Endothelial cell of umbilical vein (primary cell): ENCODE measurements around the gene ZNF281. TPM values are rescaled to one million over a fixed set of nuclear protein-coding genes. Genes with fewer than 3 reads are reported as not detected.

Experiments
- BruUV-seq: library from RNA; stranded (reverse); fragments of 400-500 nt; replicated peaks from 2 replicates; lab custom pipeline; 2021; lab: Mats Ljungman, UMichigan
- CTCF ChIA-PET: fragments of 300-600, 350-600 bp; sonication (Branson Sonifier 250); formaldehyde crosslinking; loops from one replicate; lab custom pipeline; 2021; ENCODE audit warnings: antibody characterized with exemption, inconsistent platforms; lab: Charles Lee
- POLR2A ChIA-PET: fragments of 300-600, 350-600 bp; sonication (Branson Sonifier 250); formaldehyde crosslinking; loops from one replicate; lab custom pipeline; 2021; ENCODE audit warnings: antibody characterized with exemption, inconsistent platforms; lab: Charles Lee
- DNase-seq: peaks from one replicate; pipeline ENCODE4 v3.0.0-alpha.2; 2011; ENCODE audit warnings: low read depth, low spot score
- FAIRE-seq: peaks from 2 replicates; lab custom pipeline; 2011; peaks lifted over from hg19 to GRCh38; lab: Jason Lieb, UNC
- H2AFZ ChIP-seq: 2 replicates; pipeline ENCODE4 v1.6.0; 2012; ENCODE audit warnings: low read depth, low read length, control low read depth, inconsistent platforms
- H3K27ac ChIP-seq: 2 replicates; pipeline ENCODE4 v1.5.1; 2011; ENCODE audit warnings: low read depth, mild to moderate bottlenecking, control low read depth, low read length, moderate library complexity; ENCODE audit not compliant: insufficient read depth
- H3K27me3 ChIP-seq, 2 experiments: 2 replicates each; pipeline versions ENCODE4 v1.6.0 to v1.6.1; 2011; ENCODE audit warnings: low read length in 2 of 2, mixed read lengths in 1 of 2; ENCODE audit not compliant: control insufficient read depth in 2 of 2, insufficient read depth in 2 of 2
- H3K36me3 ChIP-seq, 2 experiments: 2 replicates in 1 of 2; 3 replicates in 1 of 2; pipeline ENCODE4 v1.5.1; 2011; ENCODE audit warnings: low read length in 2 of 2, mild to moderate bottlenecking in 1 of 2, moderate library complexity in 1 of 2; ENCODE audit not compliant: control insufficient read depth in 2 of 2, insufficient read depth in 2 of 2; ENCODE audit errors: extremely low read depth in 1 of 2
- H3K4me1 ChIP-seq: 3 replicates; pipeline ENCODE4 v1.5.1; 2011; ENCODE audit warnings: mild to moderate bottlenecking, low read length; ENCODE audit not compliant: control insufficient read depth, insufficient read depth; ENCODE audit errors: extremely low read depth
- H3K4me2 ChIP-seq: 2 replicates; pipeline ENCODE4 v1.6.1; 2011; ENCODE audit warnings: low read length, control low read depth, mixed read lengths; ENCODE audit not compliant: insufficient read depth
- H3K4me3 ChIP-seq, 3 experiments: fragments of 200-600 bp in 1 of 3; sonication (generic), shearing (Covaris generic) in 1 of 3; replicated peaks in 1 of 3; 2 replicates each; pipeline ENCODE4 v1.5.1; 2011 to 2016; ENCODE audit warnings: control low read depth in 3 of 3, low read length in 3 of 3, mild to moderate bottlenecking in 2 of 3, inconsistent platforms in 1 of 3, low read depth in 1 of 3, moderate library complexity in 1 of 3; ENCODE audit not compliant: insufficient read depth in 1 of 3
- H3K79me2 ChIP-seq: 2 replicates; pipeline ENCODE4 v1.6.0; 2012; ENCODE audit warnings: low read length, inconsistent platforms; ENCODE audit not compliant: control insufficient read depth, insufficient read depth
- H3K9ac ChIP-seq: replicated peaks from 2 replicates; pipeline ENCODE3; 2011; ENCODE audit warnings: low read length, control low read depth; ENCODE audit not compliant: insufficient read depth; ENCODE audit errors: extremely low read depth
- H3K9me1 ChIP-seq: replicated peaks from 3 replicates; pipeline ENCODE4 v1.6.0; 2011; ENCODE audit warnings: mild to moderate bottlenecking, low read length; ENCODE audit not compliant: control insufficient read depth, insufficient read depth; ENCODE audit errors: extremely low read depth
- H3K9me3 ChIP-seq: replicated peaks from 2 replicates; pipeline ENCODE4 v1.5.1; 2012; ENCODE audit warnings: low read length, inconsistent platforms; ENCODE audit not compliant: control insufficient read depth, insufficient read depth
- H4K20me1 ChIP-seq: replicated peaks from 2 replicates; pipeline ENCODE3; 2011; ENCODE audit warnings: mild to moderate bottlenecking, low read length; ENCODE audit not compliant: control insufficient read depth, insufficient read depth; ENCODE audit errors: extremely low read depth
- EZH2 ChIP-seq: IDR thresholded peaks from 2 replicates; pipeline ENCODE4 v1.6.1; 2012; ENCODE audit warnings: borderline replicate concordance, low read depth, mild to moderate bottlenecking, moderate library complexity, low read length, inconsistent platforms; ENCODE audit not compliant: severe bottlenecking
- FOS ChIP-seq: IDR thresholded peaks from 2 replicates; pipeline ENCODE4 v1.6.1; 2011; ENCODE audit warnings: mild to moderate bottlenecking, low read length, moderate library complexity, borderline replicate concordance; ENCODE audit not compliant: insufficient read depth
- GATA2 ChIP-seq: IDR thresholded peaks from 2 replicates; pipeline ENCODE4 v1.7.0; 2011; ENCODE audit warnings: low read depth, mild to moderate bottlenecking, moderate library complexity, mixed read lengths, low read length; ENCODE audit not compliant: insufficient read length, insufficient read depth
- MYC ChIP-seq: IDR thresholded peaks from one replicate; pipeline ENCODE4 v1.6.1; 2011; ENCODE audit warnings: mild to moderate bottlenecking, low read depth, low read length
- POLR2AphosphoS5 ChIP-seq: IDR thresholded peaks from 2 replicates; pipeline ENCODE4 v1.6.1; 2012; ENCODE audit warnings: low read depth, mild to moderate bottlenecking, control low read depth, low read length, moderate library complexity; ENCODE audit not compliant: insufficient read depth
- dilution Hi-C: fragments of 300-500 bp; cut with MboI; formaldehyde crosslinking; loops from one replicate; pipeline ENCODE4 v1.15.0; 2019; ENCODE audit warnings: low sequenced_read_pairs; ENCODE audit not compliant: extremely low pct_ligation_motif_present
- intact Hi-C: fragments of 100-400 bp; cut with micrococcal nuclease; formaldehyde crosslinking; loops from one replicate; pipeline ENCODE4 v1.10.0; 2022
- polyA plus RNA-seq, 4 experiments: library from polyadenylated mRNA; depleted of rRNA in 3 of 4; stranded (reverse) in 3 of 4; unstranded in 1 of 4; fragments of >200 nt; gene quantifications; 2 replicates each; pipeline versions ENCODE4 v1.2.1 to v1.2.3, GENCODE V29; 2011 to 2012; ENCODE audit warnings: missing spikeins in 1 of 4
- total RNA-seq: library from RNA; stranded (reverse); gene quantifications from 2 replicates; pipeline ENCODE4 v1.2.3, GENCODE V29; 2021
- TF ChIP-seq, protein P1 (sequence below), 2 donors: IDR thresholded peaks; 1 replicate in 1 of 2; 2 replicates in 1 of 2; pipeline ENCODE4 v1.5.1; 2011; ENCODE audit warnings: low read length in 2 of 2, mild to moderate bottlenecking in 2 of 2, moderate library complexity in 2 of 2, control low read depth in 1 of 2, inconsistent platforms in 1 of 2, low read depth in 1 of 2; ENCODE audit not compliant: insufficient read depth in 1 of 2; ENCODE audit errors: extremely low read depth in 1 of 2

Gene ZNF281
- total and polyA plus RNA-seq, 2 donors (not counting 3 experiments of a cell fraction or from before 2014, with no cell fraction given), result 5.2 to 22.3 TPM

- Histone ChIP-seq H3K27ac (no peak overlapping the region), H3K9ac (no peak overlapping the region), H3K27me3 (no peaks in the 10 kb centered on the region), H4K20me1 (no peaks in the 10 kb centered on the region), H3K9me3 (no peaks in the 10 kb centered on the region), H3K9me1 (no peaks in the 10 kb centered on the region), H3K36me3 (no peaks in the 10 kb centered on the region), H3K79me2 (no peaks in the 10 kb centered on the region), H2AFZ (no peak overlapping the region), H3K4me3 (no peak overlapping the region), H3K4me2 (no peak overlapping the region), H3K4me1 (no peaks in the 10 kb centered on the region)
- TF ChIP-seq GATA2, result no peak
- no peak for TF ChIP-seq MYC
- TF ChIP-seq, protein P1, sequence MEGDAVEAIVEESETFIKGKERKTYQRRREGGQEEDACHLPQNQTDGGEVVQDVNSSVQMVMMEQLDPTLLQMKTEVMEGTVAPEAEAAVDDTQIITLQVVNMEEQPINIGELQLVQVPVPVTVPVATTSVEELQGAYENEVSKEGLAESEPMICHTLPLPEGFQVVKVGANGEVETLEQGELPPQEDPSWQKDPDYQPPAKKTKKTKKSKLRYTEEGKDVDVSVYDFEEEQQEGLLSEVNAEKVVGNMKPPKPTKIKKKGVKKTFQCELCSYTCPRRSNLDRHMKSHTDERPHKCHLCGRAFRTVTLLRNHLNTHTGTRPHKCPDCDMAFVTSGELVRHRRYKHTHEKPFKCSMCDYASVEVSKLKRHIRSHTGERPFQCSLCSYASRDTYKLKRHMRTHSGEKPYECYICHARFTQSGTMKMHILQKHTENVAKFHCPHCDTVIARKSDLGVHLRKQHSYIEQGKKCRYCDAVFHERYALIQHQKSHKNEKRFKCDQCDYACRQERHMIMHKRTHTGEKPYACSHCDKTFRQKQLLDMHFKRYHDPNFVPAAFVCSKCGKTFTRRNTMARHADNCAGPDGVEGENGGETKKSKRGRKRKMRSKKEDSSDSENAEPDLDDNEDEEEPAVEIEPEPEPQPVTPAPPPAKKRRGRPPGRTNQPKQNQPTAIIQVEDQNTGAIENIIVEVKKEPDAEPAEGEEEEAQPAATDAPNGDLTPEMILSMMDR (IDR thresholded peaks at IDR 0.05; ENCODE audit: extremely low read depth in 1 of 2, insufficient read depth in 1 of 2, low read depth in 1 of 2, low read length in 2 of 2), result no peak
- TF ChIP-seq FOS, result no peak
- TF ChIP-seq EZH2, result no peak
- TF ChIP-seq POLR2AphosphoS5, result no peak
- FAIRE-seq (no peak), DNase-seq (no peak)
- BruUV-seq, result no TSS peak
- CTCF ChIA-PET, result interaction anchor here (1.3 kb wide), 1 partner anchor 10 kb away, joined by 3 read pairs; no protein-coding TSS in a partner anchor
- POLR2A ChIA-PET, result interaction anchor here (0.6 kb wide), 1 partner anchor 582 kb away, joined by 5 read pairs; no protein-coding TSS in a partner anchor
- dilution Hi-C loops (no loop called here), intact Hi-C loops (no loop called here)
Observed at GRCh38 chr1:200442537-200443156, 32.8 kb upstream of the ZNF281 start.
